HG02623 (cell line): ENCODE data around the gene COX7A1.
"Not testable (repeated sequence)": the region's sequence is repeated elsewhere in the genome, so short reads cannot be mapped to it uniquely, and the experiment has no call there.

Experiments
- ATAC-seq: cut with Tn5 transposase; IDR thresholded peaks from one replicate; pipeline ENCODE4 v1.9.1; 2021; ENCODE audit warnings: moderate library complexity; ENCODE audit not compliant: unreplicated experiment

The COX7A1 gene

GRCh38 chr19:36152352-36153091, at the start of gene COX7A1:
Gene COX7A1, minus strand, starts transcription at chr19:36152447. Its CDS starts 40 bp downstream, at chr19:36152407.
- no peak for ATAC-seq

- ATAC-seq, result no peak
Observed at GRCh38 chr19:36201684-36202083, 49.4 kb upstream of the COX7A1 start.

GRCh38 chr19:36198119-36198518, 45.9 kb upstream of the COX7A1 start:
- no peak for ATAC-seq

GRCh38 chr19:36196249-36196648, 44.0 kb upstream of the COX7A1 start:
- ATAC-seq, result no peak

GRCh38 chr19:36186722-36187121, 34.5 kb upstream of the COX7A1 start:
- ATAC-seq, result not testable (repeated sequence)

- no peak for ATAC-seq
Observed at GRCh38 chr19:36183245-36183628, 31.0 kb upstream of the COX7A1 start.

- ATAC-seq, result no peak
Observed at GRCh38 chr19:36182612-36183244, 30.5 kb upstream of the COX7A1 start.

- not testable (repeated sequence) for ATAC-seq
Observed at GRCh38 chr19:36179077-36179476, 26.8 kb upstream of the COX7A1 start.

- not testable (repeated sequence) for ATAC-seq
Observed at GRCh38 chr19:36173846-36174245, 21.6 kb upstream of the COX7A1 start.

- ATAC-seq, result no peak
Observed at GRCh38 chr19:36172852-36173251, 20.6 kb upstream of the COX7A1 start.

- ATAC-seq, result no peak
Observed at GRCh38 chr19:36169084-36169760, 17.0 kb upstream of the COX7A1 start.

- no peak for ATAC-seq
Observed at GRCh38 chr19:36163813-36164212, 11.6 kb upstream of the COX7A1 start.

- ATAC-seq, result no peak
Observed at GRCh38 chr19:36160821-36161596, 8.8 kb upstream of the COX7A1 start.

- no peak for ATAC-seq
Observed at GRCh38 chr19:36153126-36153525, 879 bp upstream of the COX7A1 start.

- no peak for ATAC-seq
Observed at GRCh38 chr19:36152019-36152351, 262 bp downstream of the COX7A1 start.

GRCh38 chr19:36151144-36152018, 866 bp downstream of the COX7A1 start:
- no peak for ATAC-seq

GRCh38 chr19:36150586-36150985, 1.7 kb downstream of the COX7A1 start:
- ATAC-seq, result no peak

- ATAC-seq, result no peak
Observed at GRCh38 chr19:36149673-36150406, 2.4 kb downstream of the COX7A1 start.

GRCh38 chr19:36144624-36145023, 7.6 kb downstream of the COX7A1 start:
- ATAC-seq, result no peak

GRCh38 chr19:36142496-36142895, 9.8 kb downstream of the COX7A1 start:
- ATAC-seq, result no peak
